ENCODE data around the gene VPS4B. TPM values are rescaled to one million over a fixed set of nuclear protein-coding genes. Genes with fewer than 3 reads are reported as not detected.

The VPS4B gene
- polyA plus RNA-seq, 2 of the 4 experiments (the other 2 are of a cell fraction): 21.8 to 24.2 TPM

DNA sequence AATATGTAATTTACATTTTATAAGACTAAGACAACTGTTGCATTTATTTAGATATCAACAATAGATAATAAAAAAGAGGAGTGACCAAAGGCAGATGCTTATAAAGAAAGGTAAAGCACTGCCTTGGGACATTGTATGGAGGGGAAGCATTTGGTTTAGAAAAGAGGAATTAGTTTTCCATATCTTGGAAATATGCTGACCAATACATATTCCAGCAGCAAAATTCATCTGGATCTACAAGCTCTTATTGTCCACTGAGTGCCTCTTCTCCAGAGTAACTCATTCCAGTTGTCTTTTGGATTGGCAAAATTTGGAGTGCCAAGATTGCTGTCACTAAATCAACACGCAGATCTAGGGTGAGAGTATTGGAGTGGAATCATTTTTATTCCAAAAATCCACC is 8.9 kb upstream of the VPS4B start:
- TF ChIP-seq MAFK (IDR thresholded peaks at IDR 0.05; ENCODE audit: partially characterized antibody) (peak; percentile 74), CHD2 (IDR thresholded peaks at IDR 0.05; ENCODE audit: low read length, partially characterized antibody) (no peak), MYC (IDR thresholded peaks at IDR 0.05; ENCODE audit: borderline replicate concordance, low read length) (no peak), JUN (IDR thresholded peaks at IDR 0.05) (no peak), ZSCAN20 (CRISPR knock-in tag; IDR thresholded peaks at IDR 0.05) (no peak)
- no peak overlapping the region for H3K4me3 ChIP-seq
- CTCF ChIA-PET: interaction anchor here (1.1 kb wide), 1 partner anchor 7 kb away, joined by 5 read pairs; no protein-coding TSS in a partner anchor
- no peak overlapping the region for H3K4me2 ChIP-seq
- FAIRE-seq (no peak), ATAC-seq (no peak), DNase-seq (ENCODE audit: low read depth in 1 of 2, low spot score in 1 of 2) (no peak)
- no peak overlapping the region for H3K27ac ChIP-seq
- no peaks in the 10 kb centered on the region for H3K9me3 ChIP-seq
- H3K4me1 ChIP-seq: no peaks in the 10 kb centered on the region
- POLR2A ChIA-PET: no interaction called here
- WGBS (ENCODE audit: missing lambda C conversion rate): 5% methylated on average over 1 of the region's 1 CpG

DNA sequence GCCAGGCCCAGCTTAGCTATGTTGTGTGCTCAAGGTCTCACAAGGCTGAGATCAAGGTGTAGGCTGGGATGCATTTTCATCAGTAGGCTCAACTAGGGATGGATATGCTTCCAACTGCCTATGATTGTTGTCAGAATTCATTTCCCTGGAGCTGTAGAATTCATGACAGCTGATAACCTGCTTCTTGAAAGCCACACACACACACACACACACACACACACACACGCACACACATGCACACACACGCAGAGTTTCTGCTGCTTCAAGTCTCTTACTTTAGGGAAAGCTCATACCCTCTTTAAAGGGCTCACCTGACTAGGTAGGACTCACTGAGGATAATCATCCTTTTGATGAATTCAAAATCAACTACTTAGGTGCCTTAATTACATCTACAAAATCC is 8.2 kb upstream of the VPS4B start:
- POLR2A ChIA-PET: interaction anchor here (0.7 kb wide), 1 partner anchor 15 kb away, joined by 3 read pairs; no protein-coding TSS in a partner anchor

DNA sequence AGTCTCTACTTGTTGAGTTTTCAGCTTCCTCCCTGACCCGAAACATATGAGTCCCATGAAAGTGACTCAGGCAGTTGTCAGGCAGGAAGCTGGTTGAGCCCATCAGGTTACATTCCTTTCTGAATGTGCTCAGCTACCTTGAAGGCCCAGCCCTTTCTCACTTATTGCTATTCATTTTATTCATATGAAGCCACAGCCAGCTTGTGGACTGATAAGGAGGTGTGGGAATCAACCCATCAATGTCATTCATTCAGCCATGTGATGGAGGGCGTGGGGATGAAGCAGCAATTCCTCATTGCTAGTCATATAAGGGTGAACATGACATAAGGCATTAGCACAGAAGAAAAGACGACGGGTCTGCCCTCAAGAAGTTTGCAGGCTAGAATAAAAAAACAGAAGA is 5.3 kb upstream of the VPS4B start:
- no peak overlapping the region for H3K4me3 ChIP-seq
- H3K4me1 ChIP-seq: 0 out of 3 replicates have a peak, but pooled peaks cover 3% of the 10 kb centered on the region
- ATAC-seq: no peak
- no peak overlapping the region for H3K27ac ChIP-seq
- CTCF ChIA-PET: interaction anchor here (0.7 to 2.0 kb wide), 4 partner anchors 9 to 411 kb away, joined by 3 to 8 read pairs (median 5); no protein-coding TSS in a partner anchor
- no peaks in the 10 kb centered on the region for H3K9me3 ChIP-seq
- WGBS (ENCODE audit: missing lambda C conversion rate): 69% methylated on average over 4 of the region's 4 CpGs
- no peak for FAIRE-seq
- TF ChIP-seq MAFK (IDR thresholded peaks at IDR 0.05; ENCODE audit: partially characterized antibody): no peak
- no peak for TF ChIP-seq TP53 (CRISPR knock-in tag; IDR thresholded peaks at IDR 0.05)
- no peak for TF ChIP-seq NPAS2 (CRISPR knock-in tag; IDR thresholded peaks at IDR 0.05; ENCODE audit: borderline replicate concordance)
- TF ChIP-seq KDM5A (IDR thresholded peaks at IDR 0.05): no peak
- TF ChIP-seq, protein P1, sequence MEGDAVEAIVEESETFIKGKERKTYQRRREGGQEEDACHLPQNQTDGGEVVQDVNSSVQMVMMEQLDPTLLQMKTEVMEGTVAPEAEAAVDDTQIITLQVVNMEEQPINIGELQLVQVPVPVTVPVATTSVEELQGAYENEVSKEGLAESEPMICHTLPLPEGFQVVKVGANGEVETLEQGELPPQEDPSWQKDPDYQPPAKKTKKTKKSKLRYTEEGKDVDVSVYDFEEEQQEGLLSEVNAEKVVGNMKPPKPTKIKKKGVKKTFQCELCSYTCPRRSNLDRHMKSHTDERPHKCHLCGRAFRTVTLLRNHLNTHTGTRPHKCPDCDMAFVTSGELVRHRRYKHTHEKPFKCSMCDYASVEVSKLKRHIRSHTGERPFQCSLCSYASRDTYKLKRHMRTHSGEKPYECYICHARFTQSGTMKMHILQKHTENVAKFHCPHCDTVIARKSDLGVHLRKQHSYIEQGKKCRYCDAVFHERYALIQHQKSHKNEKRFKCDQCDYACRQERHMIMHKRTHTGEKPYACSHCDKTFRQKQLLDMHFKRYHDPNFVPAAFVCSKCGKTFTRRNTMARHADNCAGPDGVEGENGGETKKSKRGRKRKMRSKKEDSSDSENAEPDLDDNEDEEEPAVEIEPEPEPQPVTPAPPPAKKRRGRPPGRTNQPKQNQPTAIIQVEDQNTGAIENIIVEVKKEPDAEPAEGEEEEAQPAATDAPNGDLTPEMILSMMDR (IDR thresholded peaks at IDR 0.05): no peak
- TF ChIP-seq SREBF2 (IDR thresholded peaks at IDR 0.05): no peak
- no peak for TF ChIP-seq EHMT2 (IDR thresholded peaks at IDR 0.05; ENCODE audit: low read depth)
- TF ChIP-seq HEYL (CRISPR knock-in tag; IDR thresholded peaks at IDR 0.05): no peak
- TF ChIP-seq HDAC2 (IDR thresholded peaks at IDR 0.05): no peak
- no peak for TF ChIP-seq NFE2L2 (conservative IDR thresholded peaks at IDR 0.05; ENCODE audit: low read length)
- no peak for TF ChIP-seq CHD4 (IDR thresholded peaks at IDR 0.05; ENCODE audit: borderline replicate concordance)
- no peak for TF ChIP-seq RAD21 (conservative IDR thresholded peaks at IDR 0.05 in 1 of 2, IDR thresholded peaks at IDR 0.05 in 1 of 2)
- no peak for TF ChIP-seq ZC3H11A (IDR thresholded peaks at IDR 0.05)
- TF ChIP-seq, protein P2, sequence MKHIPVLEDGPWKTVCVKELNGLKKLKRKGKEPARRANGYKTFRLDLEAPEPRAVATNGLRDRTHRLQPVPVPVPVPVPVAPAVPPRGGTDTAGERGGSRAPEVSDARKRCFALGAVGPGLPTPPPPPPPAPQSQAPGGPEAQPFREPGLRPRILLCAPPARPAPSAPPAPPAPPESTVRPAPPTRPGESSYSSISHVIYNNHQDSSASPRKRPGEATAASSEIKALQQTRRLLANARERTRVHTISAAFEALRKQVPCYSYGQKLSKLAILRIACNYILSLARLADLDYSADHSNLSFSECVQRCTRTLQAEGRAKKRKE (CRISPR knock-in tag; IDR thresholded peaks at IDR 0.05; ENCODE audit: low read depth): no peak
- TF ChIP-seq FOSL2 (IDR thresholded peaks at IDR 0.05): no peak
- no peak for TF ChIP-seq FOSL2 (CRISPR knock-in tag; IDR thresholded peaks at IDR 0.05)
- TF ChIP-seq KDM1A (IDR thresholded peaks at IDR 0.05; ENCODE audit: low read depth): no peak
- POLR2A ChIA-PET: interaction anchor here (0.7 kb wide), 1 partner anchor 60 kb away, joined by 3 read pairs; the partner anchor contains the start of gene KDSR
- no peak overlapping the region for H3K4me2 ChIP-seq
- DNase-seq (ENCODE audit: low read depth in 1 of 2, low spot score in 1 of 2): no peak

More for the DNA sequence above, 8.2 kb upstream of the VPS4B start:
- 46% methylated on average over 2 of the region's 2 CpGs for WGBS (ENCODE audit: missing lambda C conversion rate)
- no peaks in the 10 kb centered on the region for H3K4me1 ChIP-seq
- no peak for DNase-seq (ENCODE audit: low read depth in 1 of 2, low spot score in 1 of 2)
- no peak overlapping the region for H3K4me3 ChIP-seq
- no peaks in the 10 kb centered on the region for H3K9me3 ChIP-seq
- no peak overlapping the region for H3K27ac ChIP-seq
- H3K4me2 ChIP-seq: no peak overlapping the region
- FAIRE-seq: no peak
- TF ChIP-seq ZSCAN20 (CRISPR knock-in tag; IDR thresholded peaks at IDR 0.05) (no peak), CHD4 (IDR thresholded peaks at IDR 0.05; ENCODE audit: borderline replicate concordance) (no peak), POLR2AphosphoS2 (conservative IDR thresholded peaks at IDR 0.05; ENCODE audit: low read length) (no peak), RNF2 (IDR thresholded peaks at IDR 0.05; ENCODE audit: borderline replicate concordance, low read depth) (no peak), ZC3H11A (IDR thresholded peaks at IDR 0.05) (no peak), HOXB5 (CRISPR knock-in tag; IDR thresholded peaks at IDR 0.05) (no peak), JUN (IDR thresholded peaks at IDR 0.05) (no peak), RFX5 (IDR thresholded peaks at IDR 0.05) (no peak), CBX8 (IDR thresholded peaks at IDR 0.05) (no peak)
- TF ChIP-seq, protein P3, sequence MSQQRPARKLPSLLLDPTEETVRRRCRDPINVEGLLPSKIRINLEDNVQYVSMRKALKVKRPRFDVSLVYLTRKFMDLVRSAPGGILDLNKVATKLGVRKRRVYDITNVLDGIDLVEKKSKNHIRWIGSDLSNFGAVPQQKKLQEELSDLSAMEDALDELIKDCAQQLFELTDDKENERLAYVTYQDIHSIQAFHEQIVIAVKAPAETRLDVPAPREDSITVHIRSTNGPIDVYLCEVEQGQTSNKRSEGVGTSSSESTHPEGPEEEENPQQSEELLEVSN (IDR thresholded peaks at IDR 0.05; ENCODE audit: borderline replicate concordance, low read depth): no peak
- TF ChIP-seq, protein P4, sequence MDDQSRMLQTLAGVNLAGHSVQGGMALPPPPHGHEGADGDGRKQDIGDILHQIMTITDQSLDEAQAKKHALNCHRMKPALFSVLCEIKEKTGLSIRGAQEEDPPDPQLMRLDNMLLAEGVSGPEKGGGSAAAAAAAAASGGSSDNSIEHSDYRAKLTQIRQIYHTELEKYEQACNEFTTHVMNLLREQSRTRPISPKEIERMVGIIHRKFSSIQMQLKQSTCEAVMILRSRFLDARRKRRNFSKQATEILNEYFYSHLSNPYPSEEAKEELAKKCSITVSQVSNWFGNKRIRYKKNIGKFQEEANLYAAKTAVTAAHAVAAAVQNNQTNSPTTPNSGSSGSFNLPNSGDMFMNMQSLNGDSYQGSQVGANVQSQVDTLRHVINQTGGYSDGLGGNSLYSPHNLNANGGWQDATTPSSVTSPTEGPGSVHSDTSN (IDR thresholded peaks at IDR 0.05): no peak
- CTCF ChIA-PET: interaction anchor here (0.5 to 1.1 kb wide), 2 partner anchors 8 to 300 kb away, joined by 3 to 5 read pairs; no protein-coding TSS in a partner anchor
- ATAC-seq: no peak
